Measurements from ENCODE around the gene MGST3.
A peak's percentile ranks its signal among the peaks of the same experiment; 100 is the strongest.

Gene MGST3

DNA sequence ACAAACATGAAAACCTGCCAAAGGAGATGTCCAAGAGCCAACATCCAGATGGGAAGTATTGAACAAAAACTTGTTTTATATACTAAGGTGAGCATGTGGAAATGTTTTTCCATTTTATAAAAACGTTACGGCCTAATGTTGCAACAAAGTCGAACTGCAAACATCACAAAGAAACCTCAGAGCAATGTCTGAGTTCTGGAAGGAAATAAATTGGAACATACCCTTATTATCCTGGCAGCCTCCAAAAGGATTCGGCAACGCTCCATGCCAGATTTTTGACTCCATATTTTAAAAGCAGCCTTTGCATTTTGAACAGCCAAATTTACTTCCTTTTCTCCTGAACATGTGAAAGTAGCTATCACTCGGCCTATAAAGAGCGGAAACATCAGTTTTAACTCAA lies 64.0 kb downstream of the MGST3 start:
- peaks cover 16% of the 10 kb centered on the region for H3K4me1 ChIP-seq (ENCODE audit: control insufficient read depth, low read length)

DNA sequence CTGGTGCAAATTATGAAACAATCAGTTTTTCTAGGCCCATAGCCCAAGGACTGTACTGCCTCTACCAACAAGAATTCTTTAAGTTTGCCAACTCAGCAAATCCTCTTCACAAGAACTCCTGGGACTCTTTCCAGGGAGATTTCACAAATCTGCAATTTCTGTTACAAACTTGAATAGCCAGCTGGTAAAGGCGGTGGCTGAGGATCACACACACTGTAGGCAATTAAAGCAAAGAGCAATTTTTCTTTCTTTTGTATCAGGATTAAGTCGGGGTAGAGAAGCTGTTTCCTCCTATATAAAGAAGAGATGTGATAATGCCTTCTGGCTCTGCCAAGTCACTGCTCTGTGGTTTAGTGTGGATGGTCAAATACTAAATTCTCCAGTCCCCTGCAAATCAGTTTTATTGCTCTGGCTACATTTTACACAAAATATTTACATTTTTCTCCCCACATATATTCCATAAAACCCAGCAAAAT lies 65.6 kb downstream of the MGST3 start:
- TF ChIP-seq EZH2phosphoT487 (IDR thresholded peaks at IDR 0.05; ENCODE audit: borderline replicate concordance, low read length), result no peak
- TF ChIP-seq, protein P1, sequence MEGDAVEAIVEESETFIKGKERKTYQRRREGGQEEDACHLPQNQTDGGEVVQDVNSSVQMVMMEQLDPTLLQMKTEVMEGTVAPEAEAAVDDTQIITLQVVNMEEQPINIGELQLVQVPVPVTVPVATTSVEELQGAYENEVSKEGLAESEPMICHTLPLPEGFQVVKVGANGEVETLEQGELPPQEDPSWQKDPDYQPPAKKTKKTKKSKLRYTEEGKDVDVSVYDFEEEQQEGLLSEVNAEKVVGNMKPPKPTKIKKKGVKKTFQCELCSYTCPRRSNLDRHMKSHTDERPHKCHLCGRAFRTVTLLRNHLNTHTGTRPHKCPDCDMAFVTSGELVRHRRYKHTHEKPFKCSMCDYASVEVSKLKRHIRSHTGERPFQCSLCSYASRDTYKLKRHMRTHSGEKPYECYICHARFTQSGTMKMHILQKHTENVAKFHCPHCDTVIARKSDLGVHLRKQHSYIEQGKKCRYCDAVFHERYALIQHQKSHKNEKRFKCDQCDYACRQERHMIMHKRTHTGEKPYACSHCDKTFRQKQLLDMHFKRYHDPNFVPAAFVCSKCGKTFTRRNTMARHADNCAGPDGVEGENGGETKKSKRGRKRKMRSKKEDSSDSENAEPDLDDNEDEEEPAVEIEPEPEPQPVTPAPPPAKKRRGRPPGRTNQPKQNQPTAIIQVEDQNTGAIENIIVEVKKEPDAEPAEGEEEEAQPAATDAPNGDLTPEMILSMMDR (IDR thresholded peaks at IDR 0.05; ENCODE audit: low read depth, low read length, poor library complexity, severe bottlenecking), result no peak
- Histone ChIP-seq H3K27me3 (ENCODE audit: control insufficient read depth, low read length) (peaks cover 8% of the 10 kb centered on the region), H3F3A (ENCODE audit: control insufficient read depth, insufficient read depth) (peaks cover 8% of the 10 kb centered on the region; the same call in 1 of the 2 replicates), H3K36me3 (ENCODE audit: control insufficient read depth, low read length) (peaks cover 6% of the 10 kb centered on the region; the same call in 1 of the 2 replicates), H3K9me2 (replicated peaks; ENCODE audit: control insufficient read depth, low read length) (no peaks in the 10 kb centered on the region), H3K4me2 (ENCODE audit: low read length) (peak overlapping the region; percentile 94), H3K4me1 (ENCODE audit: control insufficient read depth, low read length) (peaks cover 19% of the 10 kb centered on the region), H4K20me1 (ENCODE audit: control insufficient read depth, insufficient read depth, low read depth, low read length) (no peaks in the 10 kb centered on the region; the same call in 1 of the 2 replicates), H3K4me3 (ENCODE audit: low read length) (peak overlapping the region; percentile 90), H3K79me2 (ENCODE audit: control insufficient read depth, low read length) (peaks cover 26% of the 10 kb centered on the region), H3K9me3 (ENCODE audit: control insufficient read depth, insufficient read depth, low read length) (no peaks in the 10 kb centered on the region), H3K27ac (ENCODE audit: low read depth, low read length) (no peak overlapping the region)

More for the DNA sequence above, 64.0 kb downstream of the MGST3 start:
- Histone ChIP-seq H3K9me3 (ENCODE audit: control insufficient read depth, insufficient read depth, low read length) (no peaks in the 10 kb centered on the region), H3K79me2 (ENCODE audit: control insufficient read depth, low read length) (peaks cover 30% of the 10 kb centered on the region), H3F3A (ENCODE audit: control insufficient read depth, insufficient read depth) (peaks cover 8% of the 10 kb centered on the region; the same call in 1 of the 2 replicates), H3K4me2 (ENCODE audit: low read length) (no peak overlapping the region), H3K27ac (ENCODE audit: low read depth, low read length) (no peak overlapping the region), H3K27me3 (ENCODE audit: control insufficient read depth, low read length) (no peaks in the 10 kb centered on the region), H3K4me3 (ENCODE audit: low read length) (no peak overlapping the region), H4K20me1 (ENCODE audit: control insufficient read depth, insufficient read depth, low read depth, low read length) (no peaks in the 10 kb centered on the region; the same call in 1 of the 2 replicates), H3K9me2 (replicated peaks; ENCODE audit: control insufficient read depth, low read length) (no peaks in the 10 kb centered on the region), H3K36me3 (ENCODE audit: control insufficient read depth, low read length) (peaks cover 6% of the 10 kb centered on the region; the same call in 1 of the 2 replicates)
- TF ChIP-seq, protein P1 (IDR thresholded peaks at IDR 0.05; ENCODE audit: low read depth, low read length, poor library complexity, severe bottlenecking), result no peak
- no peak for TF ChIP-seq EZH2phosphoT487 (IDR thresholded peaks at IDR 0.05; ENCODE audit: borderline replicate concordance, low read length)

DNA sequence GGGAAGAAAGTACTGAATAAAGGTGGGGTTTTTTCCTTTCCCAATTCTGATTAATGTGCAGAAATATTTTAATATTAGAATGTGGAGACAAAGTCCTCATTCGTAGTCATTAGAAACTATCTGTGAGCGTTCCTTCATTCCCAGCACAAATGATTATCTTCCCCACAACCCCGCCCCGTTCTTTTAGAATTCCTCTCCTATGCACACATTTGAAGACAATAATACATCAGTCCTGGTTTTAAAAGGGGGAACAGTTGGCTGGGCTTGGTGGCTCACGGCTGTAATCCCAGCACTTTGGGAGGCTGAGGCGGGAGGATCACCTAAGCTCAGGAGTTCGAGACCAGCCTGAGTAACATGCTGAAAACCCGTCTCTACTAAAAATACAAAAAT lies 66.5 kb downstream of the MGST3 start:
- TF ChIP-seq EZH2phosphoT487 (IDR thresholded peaks at IDR 0.05; ENCODE audit: borderline replicate concordance, low read length), result no peak
- TF ChIP-seq, protein P1 (IDR thresholded peaks at IDR 0.05; ENCODE audit: low read depth, low read length, poor library complexity, severe bottlenecking), result no peak
- peaks cover 8% of the 10 kb centered on the region; the same call in 1 of the 2 replicates for H3F3A ChIP-seq (ENCODE audit: control insufficient read depth, insufficient read depth)
- H3K36me3 ChIP-seq (ENCODE audit: control insufficient read depth, low read length), result peaks cover 6% of the 10 kb centered on the region; the same call in 1 of the 2 replicates
- no peaks in the 10 kb centered on the region for H3K9me2 ChIP-seq (replicated peaks; ENCODE audit: control insufficient read depth, low read length)
- peaks cover 26% of the 10 kb centered on the region for H3K4me1 ChIP-seq (ENCODE audit: control insufficient read depth, low read length)
- peak overlapping the region; percentile 94 for H3K4me2 ChIP-seq (ENCODE audit: low read length)
- H3K79me2 ChIP-seq (ENCODE audit: control insufficient read depth, low read length), result peaks cover 25% of the 10 kb centered on the region
- peaks cover 8% of the 10 kb centered on the region for H3K27me3 ChIP-seq (ENCODE audit: control insufficient read depth, low read length)
- peak overlapping the region; percentile 90 for H3K4me3 ChIP-seq (ENCODE audit: low read length)
- H4K20me1 ChIP-seq (ENCODE audit: control insufficient read depth, insufficient read depth, low read depth, low read length), result no peaks in the 10 kb centered on the region; the same call in 1 of the 2 replicates
- H3K27ac ChIP-seq (ENCODE audit: low read depth, low read length), result peak overlapping the region; percentile 92
- no peaks in the 10 kb centered on the region for H3K9me3 ChIP-seq (ENCODE audit: control insufficient read depth, insufficient read depth, low read length)

All from DOHH2 (cell line).